Thoracic aorta (tissue), 2 donors: Measurements from ENCODE around the gene ALG3. TPM values are rescaled to one million over a fixed set of nuclear protein-coding genes. Genes with fewer than 3 reads are reported as not detected.

Experiments used
- ATAC-seq: fragments of 150-250 bp; one replicate; pipeline ENCODE4 v1.8.0; 2017; ENCODE audit warnings: low read depth; ENCODE audit not compliant: insufficient number of reproducible peaks, low FRiP score
- DNase-seq: peaks from one replicate; pipeline ENCODE4 v3.0.0-alpha.2; 2020; ENCODE audit warnings: low spot score
- H3K27ac ChIP-seq, 2 donors: fragments of 200-600 bp; sonication (generic); 1 replicate in 1 of 2; 2 replicates in 1 of 2; pipeline ENCODE4 v1.5.1; 2016; ENCODE audit warnings: mild to moderate bottlenecking in 2 of 2, moderate library complexity in 2 of 2
- H3K27me3 ChIP-seq: fragments of 200-600 bp; sonication (generic); replicated peaks from 2 replicates; pipeline ENCODE4 v1.6.0; 2016; ENCODE audit warnings: mild to moderate bottlenecking; ENCODE audit not compliant: insufficient read depth
- H3K36me3 ChIP-seq: fragments of 200-600 bp; sonication (generic); one replicate; pipeline ENCODE4 v1.5.1; 2016
- H3K4me1 ChIP-seq, 2 donors: fragments of 200-600 bp; sonication (generic); 1 replicate in 1 of 2; 2 replicates in 1 of 2; pipeline versions ENCODE4 v1.5.1 to v1.6.0; 2016; ENCODE audit warnings: low read depth in 2 of 2, mild to moderate bottlenecking in 1 of 2; ENCODE audit not compliant: control insufficient read depth in 1 of 2
- H3K4me3 ChIP-seq: fragments of 200-600 bp; sonication (generic); 2 replicates; pipeline ENCODE4 v1.5.1; 2016; ENCODE audit warnings: mild to moderate bottlenecking
- H3K9me3 ChIP-seq: fragments of 200-600 bp; sonication (generic); 2 replicates; pipeline ENCODE4 v1.5.1; 2016
- total RNA-seq, 2 donors: library from RNA; depleted of rRNA; stranded (reverse); fragments of >200 nt; gene quantifications; one replicate each; pipeline versions ENCODE4 v1.1.0 to v1.2.3, GENCODE V29; 2016
- TF ChIP-seq, protein P1 (sequence below): fragments of 200-600 bp; sonication (generic); IDR thresholded peaks from one replicate; pipeline ENCODE4 v1.5.1; 2019; ENCODE audit warnings: antibody characterized with exemption

ALG3 gene
- total RNA-seq, 2 donors from 2014 or later, result 52.0 to 55.0 TPM

DNA sequence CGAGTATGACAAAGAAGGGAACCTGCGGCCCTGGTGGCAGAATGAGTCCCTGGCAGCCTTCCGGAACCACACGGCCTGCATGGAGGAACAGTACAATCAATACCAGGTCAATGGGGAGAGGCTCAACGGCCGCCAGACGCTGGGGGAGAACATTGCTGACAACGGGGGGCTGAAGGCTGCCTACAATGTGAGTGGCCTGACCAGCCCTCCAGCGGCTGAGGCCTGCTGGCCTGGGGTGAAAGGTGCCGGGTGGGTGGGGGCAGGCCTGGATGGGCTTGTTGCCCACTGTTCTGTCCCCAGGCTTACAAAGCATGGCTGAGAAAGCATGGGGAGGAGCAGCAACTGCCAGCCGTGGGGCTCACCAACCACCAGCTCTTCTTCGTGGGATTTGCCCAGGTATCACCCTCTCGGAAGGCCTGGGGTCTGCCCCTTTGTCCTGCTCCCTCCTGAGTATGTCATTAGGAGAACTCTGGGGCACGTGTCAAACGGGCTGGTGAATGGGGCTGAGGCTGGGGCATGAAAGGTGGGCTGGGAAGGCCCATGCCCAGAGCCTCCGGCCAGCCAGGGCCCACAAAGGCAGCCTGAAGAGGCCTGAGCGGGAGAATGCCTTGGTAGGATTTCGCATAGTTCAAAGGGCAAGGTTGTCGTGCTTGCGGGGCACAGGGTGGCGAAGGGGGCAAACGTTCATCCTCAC lies 42.4 kb upstream of the ALG3 start:
- TF ChIP-seq, protein P1, sequence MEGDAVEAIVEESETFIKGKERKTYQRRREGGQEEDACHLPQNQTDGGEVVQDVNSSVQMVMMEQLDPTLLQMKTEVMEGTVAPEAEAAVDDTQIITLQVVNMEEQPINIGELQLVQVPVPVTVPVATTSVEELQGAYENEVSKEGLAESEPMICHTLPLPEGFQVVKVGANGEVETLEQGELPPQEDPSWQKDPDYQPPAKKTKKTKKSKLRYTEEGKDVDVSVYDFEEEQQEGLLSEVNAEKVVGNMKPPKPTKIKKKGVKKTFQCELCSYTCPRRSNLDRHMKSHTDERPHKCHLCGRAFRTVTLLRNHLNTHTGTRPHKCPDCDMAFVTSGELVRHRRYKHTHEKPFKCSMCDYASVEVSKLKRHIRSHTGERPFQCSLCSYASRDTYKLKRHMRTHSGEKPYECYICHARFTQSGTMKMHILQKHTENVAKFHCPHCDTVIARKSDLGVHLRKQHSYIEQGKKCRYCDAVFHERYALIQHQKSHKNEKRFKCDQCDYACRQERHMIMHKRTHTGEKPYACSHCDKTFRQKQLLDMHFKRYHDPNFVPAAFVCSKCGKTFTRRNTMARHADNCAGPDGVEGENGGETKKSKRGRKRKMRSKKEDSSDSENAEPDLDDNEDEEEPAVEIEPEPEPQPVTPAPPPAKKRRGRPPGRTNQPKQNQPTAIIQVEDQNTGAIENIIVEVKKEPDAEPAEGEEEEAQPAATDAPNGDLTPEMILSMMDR, result no peak
- ATAC-seq, result no peak
- Histone ChIP-seq H3K4me3 (no peak overlapping the region), H3K9me3 (no peaks in the 10 kb centered on the region), H3K27ac (no peak overlapping the region), H3K4me1 (no peaks in the 10 kb centered on the region), H3K27me3 (no peaks in the 10 kb centered on the region), H3K36me3 (no peaks in the 10 kb centered on the region)
- DNase-seq, result no peak

DNA sequence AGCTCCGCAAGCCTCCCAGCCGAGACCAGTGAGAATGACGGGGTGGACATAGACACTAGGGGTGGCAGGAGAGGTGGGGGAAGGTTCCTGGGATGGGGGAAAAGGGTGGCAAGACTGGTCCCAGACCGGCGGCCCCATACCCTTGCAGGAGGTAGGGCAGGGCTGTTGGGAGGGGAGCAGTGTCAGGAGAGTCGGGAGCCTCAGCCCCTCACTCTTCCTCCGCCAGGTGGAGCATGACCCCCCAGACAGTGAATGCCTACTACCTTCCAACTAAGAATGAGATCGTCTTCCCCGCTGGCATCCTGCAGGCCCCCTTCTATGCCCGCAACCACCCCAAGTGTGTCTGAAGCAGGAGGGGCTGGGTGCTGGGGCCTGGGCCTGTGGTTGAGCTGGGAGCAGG lies 41.6 kb upstream of the ALG3 start:
- ATAC-seq, result no peak
- Histone ChIP-seq H3K9me3 (no peaks in the 10 kb centered on the region), H3K4me1 (no peaks in the 10 kb centered on the region), H3K27ac (no peak overlapping the region), H3K27me3 (no peaks in the 10 kb centered on the region), H3K36me3 (no peaks in the 10 kb centered on the region), H3K4me3 (no peak overlapping the region)
- no peak for DNase-seq
- TF ChIP-seq, protein P1, result no peak

DNA sequence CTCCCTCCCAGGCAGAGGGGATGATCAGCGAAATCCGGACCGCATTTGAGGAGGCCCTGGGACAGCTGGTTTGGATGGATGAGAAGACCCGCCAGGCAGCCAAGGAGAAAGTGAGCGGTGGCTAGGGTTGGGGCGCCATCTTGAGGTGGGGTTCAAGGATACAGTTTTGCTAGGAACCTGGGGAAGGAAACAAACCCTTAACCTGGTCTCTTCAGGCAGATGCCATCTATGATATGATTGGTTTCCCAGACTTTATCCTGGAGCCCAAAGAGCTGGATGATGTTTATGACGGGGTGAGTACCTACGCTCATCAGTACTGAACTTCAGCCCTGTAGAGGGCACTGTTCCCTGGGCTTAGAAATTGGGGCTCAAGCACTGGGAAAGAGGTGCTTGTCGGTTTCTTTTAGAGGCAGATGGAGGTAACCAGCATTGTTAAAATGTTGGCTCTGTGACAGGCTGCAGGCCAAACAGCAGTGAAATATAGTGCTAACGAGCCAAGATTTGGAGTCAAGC lies 40.7 kb upstream of the ALG3 start:
- TF ChIP-seq, protein P1, result peak; percentile 28
- H3K27me3 ChIP-seq, result no peaks in the 10 kb centered on the region
- ATAC-seq, result peak; percentile 31
- no peak overlapping the region for H3K27ac ChIP-seq
- no peak overlapping the region for H3K4me3 ChIP-seq
- no peaks in the 10 kb centered on the region for H3K4me1 ChIP-seq
- no peaks in the 10 kb centered on the region for H3K9me3 ChIP-seq
- no peak for DNase-seq
- no peaks in the 10 kb centered on the region for H3K36me3 ChIP-seq

DNA sequence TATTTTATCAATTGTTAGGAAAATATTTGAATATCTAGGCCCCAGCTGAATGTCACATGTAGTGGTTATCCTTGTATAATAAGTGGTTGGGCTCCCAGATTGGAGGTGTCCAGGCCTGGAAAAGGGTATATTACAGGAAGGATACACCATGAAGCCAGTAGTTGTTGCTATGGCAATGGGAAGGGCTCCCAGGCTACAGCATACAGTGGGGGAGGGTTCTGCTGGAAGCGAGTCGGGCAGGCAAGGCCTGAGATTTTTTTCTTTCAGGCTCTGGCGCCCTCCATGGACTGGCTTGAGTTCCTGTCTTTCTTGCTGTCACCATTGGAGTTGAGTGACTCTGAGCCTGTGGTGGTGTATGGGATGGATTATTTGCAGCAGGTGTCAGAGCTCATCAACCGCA lies 35.9 kb upstream of the ALG3 start:
- Histone ChIP-seq H3K9me3 (no peaks in the 10 kb centered on the region), H3K4me1 (no peaks in the 10 kb centered on the region), H3K36me3 (no peaks in the 10 kb centered on the region), H3K4me3 (no peak overlapping the region), H3K27me3 (no peaks in the 10 kb centered on the region), H3K27ac (no peak overlapping the region)
- TF ChIP-seq, protein P1, result no peak
- DNase-seq (no peak), ATAC-seq (no peak)

DNA sequence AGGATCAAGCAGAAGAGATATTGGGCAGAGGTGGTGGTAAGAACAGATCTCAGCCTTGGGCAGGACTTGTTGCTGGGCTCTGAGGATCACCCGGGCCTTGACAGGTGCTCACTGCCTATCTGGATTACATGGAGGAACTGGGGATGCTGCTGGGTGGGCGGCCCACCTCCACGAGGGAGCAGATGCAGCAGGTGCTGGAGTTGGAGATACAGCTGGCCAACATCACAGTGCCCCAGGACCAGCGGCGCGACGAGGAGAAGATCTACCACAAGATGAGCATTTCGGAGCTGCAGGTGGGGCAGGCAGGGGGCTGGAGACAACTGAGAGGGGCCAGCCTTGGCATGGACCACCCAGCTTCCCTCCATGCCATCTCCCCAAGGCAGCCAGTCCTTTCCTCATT lies 34.9 kb upstream of the ALG3 start:
- DNase-seq (no peak), ATAC-seq (no peak)
- Histone ChIP-seq H3K27me3 (no peaks in the 10 kb centered on the region), H3K4me1 (no peaks in the 10 kb centered on the region), H3K36me3 (no peaks in the 10 kb centered on the region), H3K4me3 (no peak overlapping the region), H3K9me3 (no peaks in the 10 kb centered on the region), H3K27ac (no peak overlapping the region)
- TF ChIP-seq, protein P1, result no peak
